NCI-H1092 treated with DMSO at 0.1 percent for 48 hours (cell line): ENCODE measurements around the gene SMAD4.

Source experiments
- DNase-seq: peaks from one replicate; lab custom pipeline; 2025; lab: John Stamatoyannopoulos, UW

Gene SMAD4

DNA sequence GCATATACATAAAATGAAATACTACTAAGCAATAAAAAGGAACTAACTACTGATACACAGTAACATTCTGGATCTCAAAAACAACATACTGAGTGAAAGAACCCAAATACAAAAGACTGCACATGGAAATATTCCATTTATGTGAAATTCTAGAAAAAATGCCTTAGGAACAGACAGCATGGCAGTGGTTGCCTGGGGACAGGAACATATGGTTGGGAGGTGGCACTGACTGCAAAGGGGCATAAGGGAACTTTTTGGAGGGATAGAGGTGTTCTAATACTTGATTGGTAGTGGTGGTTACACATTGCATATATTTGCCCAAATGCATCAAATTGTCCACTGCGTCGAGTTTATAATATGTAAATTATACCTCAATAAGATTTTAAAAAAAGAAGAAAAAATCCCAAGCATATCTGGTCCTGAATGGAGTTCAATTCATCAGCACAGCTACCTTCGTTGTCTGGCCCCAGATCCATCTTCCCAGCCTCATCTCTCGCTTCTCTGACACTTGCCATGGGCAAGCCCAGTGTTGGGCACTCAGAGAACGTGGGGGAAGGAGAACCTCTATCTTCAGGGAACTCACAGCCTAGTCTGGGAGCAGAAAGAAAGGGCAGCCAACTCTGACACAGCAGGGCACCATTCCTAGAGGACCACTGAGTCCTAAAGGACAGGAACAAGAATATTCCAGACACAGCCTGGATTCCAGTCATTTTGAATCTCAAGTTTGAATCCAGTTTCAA lies 8.6 kb upstream of the SMAD4 start:
- DNase-seq, result no peak

DNA sequence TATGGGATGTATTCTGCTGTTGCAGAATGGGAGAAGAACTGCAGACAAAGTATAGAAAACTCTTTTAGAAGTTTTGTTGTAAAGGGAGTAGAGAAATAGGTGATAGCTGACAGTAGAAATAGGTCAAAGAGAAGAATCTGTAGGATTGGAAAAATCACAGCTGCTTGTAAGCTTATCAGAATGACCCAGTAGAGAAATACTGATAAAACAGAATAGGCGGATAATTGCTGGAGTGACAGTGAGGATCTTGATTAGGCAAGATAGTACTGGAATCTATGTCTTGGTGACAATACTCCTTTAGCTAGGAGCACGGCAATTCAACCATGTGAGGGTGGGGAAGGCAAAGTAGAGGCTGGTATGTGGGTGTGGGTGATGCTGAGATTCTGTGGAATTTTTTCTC lies 4.5 kb upstream of the SMAD4 start:
- no peak for DNase-seq

DNA sequence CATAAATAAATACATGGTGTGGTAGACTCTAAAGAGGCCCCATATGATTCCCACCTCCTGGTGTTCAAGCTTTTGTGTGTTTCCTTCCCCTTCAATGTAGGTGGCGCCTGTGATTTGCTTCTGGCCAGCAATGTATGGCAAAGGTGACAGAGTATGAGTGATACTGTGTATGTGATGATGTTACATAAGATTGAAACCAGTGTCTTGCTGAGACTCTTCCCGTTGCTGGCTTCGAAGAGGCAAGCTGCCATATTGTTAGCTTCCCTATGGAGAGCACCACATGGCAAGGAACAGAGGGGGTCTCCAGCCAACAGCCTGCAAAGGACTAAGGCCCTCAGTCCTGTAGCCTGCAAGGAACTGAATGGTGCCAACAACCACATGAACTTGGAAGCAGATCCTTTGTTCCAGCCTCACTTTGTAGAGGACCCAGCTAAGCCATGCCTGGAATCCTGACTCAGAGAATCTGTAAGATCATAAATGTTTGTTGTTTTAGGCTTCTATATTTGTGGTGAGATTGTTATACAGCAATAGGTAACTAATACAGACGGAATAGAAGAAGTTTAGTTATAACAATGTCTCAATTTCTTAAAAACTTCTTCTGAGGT lies 1.7 kb upstream of the SMAD4 start:
- no peak for DNase-seq

DNA sequence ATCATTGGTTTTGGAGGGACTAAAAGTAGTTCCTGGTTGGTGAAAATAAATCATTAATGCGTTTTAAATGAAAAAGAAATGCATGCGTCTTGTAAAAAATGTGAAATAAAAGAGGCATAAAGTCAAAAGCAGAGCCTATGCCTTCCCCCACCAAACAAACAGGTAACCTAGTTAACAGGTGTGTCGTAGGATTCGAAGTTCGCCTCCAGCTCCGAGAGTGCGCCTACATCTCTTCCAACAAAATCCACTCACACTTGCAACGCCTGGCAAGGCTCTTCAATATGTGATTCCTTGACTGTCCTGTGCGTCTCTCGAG lies 677 bp upstream of the SMAD4 start:
- DNase-seq, result no peak

DNA sequence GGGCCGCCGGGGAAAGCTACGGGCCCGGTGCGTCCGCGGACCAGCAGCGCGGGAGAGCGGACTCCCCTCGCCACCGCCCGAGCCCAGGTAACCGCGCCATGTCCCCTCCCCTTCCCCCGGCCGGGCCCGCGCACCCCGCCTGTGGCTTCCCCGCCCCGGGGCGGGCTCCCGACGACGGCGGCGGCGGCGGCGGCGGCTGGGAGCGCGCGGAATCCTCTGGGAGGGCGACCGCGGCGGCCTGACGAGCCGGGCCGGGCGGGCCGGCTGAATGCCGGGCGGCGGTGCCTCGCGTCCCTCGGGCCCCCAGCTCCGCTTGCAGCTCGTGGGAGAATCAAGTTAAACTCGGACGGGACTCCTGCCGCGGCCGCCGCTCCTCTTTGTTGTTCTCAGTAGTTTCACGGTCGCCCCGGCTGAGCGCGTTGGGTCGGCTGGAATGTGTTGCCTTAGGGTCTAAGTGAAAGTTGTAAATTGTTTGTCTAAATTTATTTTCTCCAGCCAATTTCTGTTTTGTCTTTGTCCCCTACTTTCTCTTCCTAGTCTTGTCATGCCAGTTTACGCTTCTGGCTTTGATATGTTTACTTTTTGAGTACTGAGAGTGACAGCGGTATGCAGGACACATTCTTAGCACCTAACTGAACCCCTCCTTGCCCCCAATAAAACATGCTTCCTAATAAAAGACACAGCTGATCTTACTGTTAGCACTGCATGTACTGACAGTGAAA lies 685 bp downstream of the SMAD4 start:
- peak; percentile 71 for DNase-seq

DNA sequence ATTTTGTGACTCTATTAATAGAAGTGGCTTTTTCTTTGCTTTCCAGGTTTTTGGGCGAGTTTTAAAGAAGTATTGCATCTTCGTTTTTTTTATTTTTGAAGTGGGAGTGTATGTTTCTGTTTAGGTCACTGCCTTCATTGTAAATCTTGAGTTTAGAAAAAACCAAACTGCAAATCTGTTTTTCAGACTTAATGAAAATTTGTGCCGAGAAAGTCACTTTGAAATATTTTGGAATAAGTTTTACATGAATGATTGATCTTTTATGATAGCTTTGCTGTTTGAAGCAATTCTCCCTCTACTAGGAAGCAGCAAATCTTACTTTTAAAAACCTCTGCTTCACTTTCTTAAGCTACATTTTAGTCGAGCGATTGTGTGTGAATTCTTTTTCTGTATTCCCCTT lies 2.2 kb downstream of the SMAD4 start:
- DNase-seq, result no peak

DNA sequence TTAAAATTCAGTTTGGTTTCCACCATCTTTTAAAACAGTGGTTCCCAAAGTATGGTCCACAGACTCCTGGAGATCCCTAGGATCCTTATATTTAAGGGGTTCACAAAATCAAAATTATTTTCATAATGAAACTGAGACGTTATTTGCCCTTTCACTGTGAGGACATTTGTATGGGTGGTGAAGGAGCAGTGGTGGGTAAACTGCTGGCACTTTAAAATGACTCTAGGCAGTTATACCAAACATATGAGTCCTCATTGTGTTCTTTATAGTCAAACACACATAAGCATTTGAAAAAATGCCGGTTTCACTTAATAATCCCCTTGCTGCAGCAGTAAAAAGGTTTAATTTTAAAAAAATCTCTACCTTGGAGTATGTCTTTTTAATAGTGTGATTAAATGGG lies 7.2 kb downstream of the SMAD4 start:
- no peak for DNase-seq

DNA sequence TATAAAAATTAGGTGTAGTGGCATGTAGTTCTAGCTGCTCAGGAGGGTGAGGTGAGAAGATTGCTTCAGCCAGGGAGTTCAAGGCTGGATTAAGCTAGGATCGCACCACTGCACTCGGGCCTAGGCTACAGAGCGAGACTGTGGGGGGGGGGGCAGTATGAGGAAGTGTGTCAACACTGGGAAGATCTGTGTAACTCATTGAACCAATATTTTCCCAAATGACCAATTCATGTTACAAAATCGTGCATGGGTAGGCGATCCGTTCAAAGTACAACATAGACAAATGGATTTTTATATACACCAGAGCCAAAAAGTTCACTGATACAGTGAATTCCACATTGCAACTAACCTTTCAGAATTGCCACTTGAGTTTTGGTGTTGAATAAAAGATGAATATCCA lies 8.1 kb downstream of the SMAD4 start:
- DNase-seq, result no peak

DNA sequence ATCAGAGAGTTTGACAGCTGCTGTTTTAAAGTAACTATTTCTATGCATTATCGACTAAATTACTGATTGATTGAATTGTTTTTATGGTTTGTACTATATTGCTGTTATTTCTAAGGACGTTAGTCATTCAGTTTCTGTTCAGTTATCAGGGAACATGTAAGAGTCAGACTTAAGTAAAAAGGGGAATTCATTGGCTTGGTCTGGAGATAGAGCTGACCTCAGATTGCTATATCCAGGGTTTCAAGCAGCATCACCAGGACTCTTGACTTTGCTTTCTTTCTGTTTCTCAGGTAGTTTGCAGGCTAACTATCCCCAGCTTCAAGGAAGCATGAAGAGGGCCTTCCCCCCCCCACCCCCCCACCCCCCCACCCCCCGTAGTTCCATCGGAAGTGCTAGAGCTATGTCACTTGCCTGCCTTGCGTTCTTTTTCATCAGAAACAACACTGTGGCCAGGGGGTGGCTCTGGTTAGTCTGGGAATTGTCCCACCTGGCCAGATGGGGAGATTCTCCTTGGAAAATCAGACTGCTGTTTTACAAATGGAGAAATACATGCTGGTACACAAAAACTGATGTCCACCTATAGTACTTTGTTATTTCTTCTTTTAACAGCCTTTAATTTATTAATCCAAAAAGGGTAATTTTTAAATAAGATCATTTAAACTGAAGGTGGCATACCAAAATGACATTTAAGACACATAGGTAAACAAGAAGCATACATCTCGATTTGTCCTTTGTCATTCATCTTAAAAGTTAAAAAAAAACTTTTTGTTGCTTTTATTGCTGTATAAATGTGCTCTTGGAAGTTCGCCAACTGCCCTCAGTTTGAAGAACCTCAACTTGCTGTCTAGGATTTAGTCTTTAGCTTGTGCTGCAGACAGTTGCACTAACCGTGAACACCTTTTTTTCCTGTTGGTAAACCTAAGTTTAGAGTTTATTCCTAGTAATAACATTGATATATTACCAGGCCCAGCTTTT lies 9.4 kb downstream of the SMAD4 start:
- DNase-seq, result no peak

DNA sequence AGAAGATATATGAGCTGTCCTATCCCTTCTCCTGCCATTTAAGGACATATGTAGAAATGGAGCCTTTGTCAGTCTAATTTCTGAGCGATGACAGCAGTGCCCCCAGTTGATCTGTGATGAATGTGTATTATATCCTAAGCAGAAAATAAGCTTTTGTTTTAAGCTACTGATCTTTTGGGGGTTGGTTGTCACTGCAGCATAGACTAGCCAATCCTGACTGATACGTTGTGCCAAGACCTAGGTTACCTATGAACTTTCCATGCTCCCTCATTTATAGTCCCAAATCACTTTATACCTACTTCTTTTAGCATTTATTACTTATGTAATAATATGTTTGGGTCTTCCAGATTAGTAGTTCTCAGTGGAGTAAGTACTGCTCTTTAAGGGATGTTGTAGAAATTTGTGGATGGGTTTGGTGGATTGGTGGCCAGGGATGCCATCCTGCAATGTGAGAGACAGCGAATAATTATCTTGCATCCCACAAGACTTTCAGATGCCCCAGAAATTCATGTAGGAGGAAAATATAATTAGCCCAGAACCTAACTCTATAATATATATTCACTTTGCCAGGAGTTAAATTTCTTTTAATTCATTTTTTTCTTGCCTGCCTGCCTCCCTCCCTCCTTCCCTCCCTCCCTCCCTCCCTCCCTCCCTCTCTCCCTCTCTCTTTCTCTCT lies 11.8 kb downstream of the SMAD4 start:
- no peak for DNase-seq

DNA sequence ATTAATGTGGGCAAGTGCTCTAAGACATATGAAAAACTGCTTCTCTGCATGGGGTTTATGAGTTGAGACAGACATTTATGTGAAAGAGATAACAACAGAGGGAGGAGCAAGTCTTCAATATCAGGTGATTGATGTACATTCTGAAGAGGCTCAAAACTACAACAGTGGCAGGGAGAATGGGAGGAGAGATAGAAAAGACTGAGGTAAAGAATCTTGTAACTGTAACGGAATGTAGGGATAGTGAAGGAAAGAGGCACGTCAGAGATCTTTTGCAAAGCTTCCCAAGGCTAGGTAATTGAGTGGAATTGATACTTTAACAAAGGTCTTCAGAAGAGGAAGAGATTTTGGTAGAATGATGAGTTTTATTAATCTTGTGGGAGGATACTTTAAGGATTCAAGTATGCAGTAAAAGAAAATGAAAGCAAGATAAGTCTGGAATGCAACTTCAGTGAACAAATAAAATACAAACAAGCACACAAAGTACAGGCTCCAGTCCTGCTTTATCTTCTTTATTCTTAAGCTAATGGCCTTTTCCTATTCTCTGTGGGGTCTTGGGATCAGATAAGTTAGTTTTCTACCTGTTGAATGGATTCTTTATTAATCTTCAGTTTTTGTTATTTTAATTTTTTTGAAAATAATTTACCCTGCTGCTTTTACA lies 15.0 kb downstream of the SMAD4 start:
- DNase-seq, result no peak

DNA sequence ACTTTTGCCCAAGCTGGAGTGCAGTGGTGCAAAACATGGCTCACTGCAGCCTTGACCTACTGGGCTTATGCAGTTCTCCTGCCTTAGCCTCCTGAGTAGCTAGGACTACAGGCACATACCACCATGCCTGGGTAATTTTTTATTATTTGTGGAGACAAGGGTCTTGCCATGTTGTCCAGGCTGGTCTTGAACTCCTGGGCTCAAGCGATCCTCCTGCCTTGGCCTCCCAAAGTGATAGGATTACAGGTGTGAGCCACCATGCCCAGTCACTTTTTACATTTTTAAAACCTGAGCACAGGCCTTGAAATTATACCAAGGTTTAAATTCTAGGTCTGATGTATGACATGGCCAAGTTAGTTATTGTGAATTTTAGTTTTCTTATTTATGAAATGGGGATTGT lies 18.2 kb downstream of the SMAD4 start:
- DNase-seq, result no peak

DNA sequence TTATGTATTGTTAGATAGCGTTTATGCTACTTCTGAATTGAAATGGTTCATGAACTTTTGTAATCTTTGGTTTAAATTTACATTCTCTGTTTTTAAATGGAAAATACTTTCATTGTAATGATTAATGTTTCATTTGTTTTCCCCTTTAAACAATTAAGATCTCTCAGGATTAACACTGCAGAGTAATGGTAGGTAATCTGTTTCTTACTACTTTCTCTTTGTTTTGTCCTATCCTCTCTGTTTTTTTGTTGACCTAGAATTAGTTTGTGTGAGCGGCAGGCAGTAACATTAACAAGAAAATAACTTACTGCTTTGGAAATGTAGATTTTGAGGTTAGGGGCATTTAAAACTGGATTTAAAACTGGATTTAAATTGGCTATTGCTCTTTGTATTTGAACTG lies 19.1 kb downstream of the SMAD4 start:
- no peak for DNase-seq

DNA sequence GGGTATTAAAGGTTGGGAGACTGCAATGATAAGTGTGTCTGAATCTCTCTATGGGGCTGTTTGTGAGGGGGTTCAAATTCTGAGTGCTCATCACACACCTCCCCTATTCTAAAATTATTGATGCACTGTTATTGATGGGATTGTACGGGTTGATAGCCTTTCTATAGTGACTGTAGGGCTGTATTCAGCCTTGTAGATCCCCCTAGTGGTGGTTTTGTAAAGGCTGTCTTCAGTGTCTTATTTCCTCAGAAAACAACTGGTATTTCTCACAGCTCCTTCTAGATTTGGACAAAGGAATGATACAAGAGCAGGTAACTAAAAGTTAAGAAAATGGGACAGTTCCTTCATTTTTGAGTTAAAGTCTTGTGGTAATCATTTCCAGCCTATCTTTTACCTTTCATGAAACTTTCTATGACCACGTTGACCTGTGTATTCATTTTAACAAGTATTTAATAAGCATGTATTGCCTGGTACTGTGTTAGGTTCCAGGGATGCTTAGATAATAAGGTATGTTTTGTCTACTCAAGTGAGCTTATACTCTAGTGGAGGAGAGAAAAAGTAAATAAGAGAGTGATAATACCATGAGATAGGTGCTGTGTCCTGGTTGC lies 21.2 kb downstream of the SMAD4 start:
- peak; percentile 62 for DNase-seq

DNA sequence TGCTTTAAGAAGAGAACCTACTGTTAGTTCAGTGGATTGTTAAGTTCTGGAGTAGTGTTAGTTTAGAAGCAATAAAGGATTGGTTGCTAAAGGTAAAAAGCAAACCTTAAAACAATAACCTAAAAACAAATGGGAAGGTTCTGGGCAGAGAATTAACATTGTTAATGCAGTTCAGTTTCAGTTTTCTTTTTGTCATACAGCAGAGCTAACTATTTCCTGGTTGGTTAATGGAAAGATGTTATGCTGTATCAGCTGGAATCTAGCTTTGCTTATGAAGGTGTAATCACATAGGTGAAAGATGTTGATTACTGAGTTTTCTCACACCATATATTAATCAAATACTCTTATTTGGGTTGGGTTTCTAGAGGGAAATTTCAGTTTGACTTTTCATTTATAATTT lies 23.8 kb downstream of the SMAD4 start:
- no peak for DNase-seq

DNA sequence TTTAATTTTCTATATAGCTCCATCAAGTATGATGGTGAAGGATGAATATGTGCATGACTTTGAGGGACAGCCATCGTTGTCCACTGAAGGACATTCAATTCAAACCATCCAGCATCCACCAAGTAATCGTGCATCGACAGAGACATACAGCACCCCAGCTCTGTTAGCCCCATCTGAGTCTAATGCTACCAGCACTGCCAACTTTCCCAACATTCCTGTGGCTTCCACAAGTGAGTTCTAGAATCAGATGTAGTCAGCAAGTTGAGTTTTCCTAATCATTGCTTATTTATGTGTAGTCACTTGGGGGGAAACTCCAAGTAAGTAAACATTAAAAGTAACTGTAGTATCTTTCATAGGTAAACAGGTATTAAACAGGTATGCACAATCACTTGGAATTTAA lies 24.8 kb downstream of the SMAD4 start:
- no peak for DNase-seq

DNA sequence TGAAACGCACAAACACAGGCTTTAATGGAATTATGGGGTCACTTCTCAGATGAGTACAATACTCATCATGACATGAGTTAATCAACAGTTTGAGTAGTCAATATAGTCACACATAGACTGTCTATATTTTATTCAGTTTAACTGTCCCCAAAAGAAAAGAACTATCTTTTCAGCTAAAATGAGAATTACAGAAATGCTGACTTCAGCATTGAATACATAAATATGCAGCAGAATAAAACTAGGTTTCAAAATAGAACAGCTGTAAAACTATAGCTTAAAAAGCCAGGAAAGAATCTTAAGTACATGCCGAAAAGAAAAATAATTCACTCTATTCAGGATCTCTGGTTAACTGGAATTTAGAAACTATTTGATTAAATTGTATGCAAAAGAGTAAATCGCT lies 30.0 kb downstream of the SMAD4 start:
- DNase-seq, result no peak

DNA sequence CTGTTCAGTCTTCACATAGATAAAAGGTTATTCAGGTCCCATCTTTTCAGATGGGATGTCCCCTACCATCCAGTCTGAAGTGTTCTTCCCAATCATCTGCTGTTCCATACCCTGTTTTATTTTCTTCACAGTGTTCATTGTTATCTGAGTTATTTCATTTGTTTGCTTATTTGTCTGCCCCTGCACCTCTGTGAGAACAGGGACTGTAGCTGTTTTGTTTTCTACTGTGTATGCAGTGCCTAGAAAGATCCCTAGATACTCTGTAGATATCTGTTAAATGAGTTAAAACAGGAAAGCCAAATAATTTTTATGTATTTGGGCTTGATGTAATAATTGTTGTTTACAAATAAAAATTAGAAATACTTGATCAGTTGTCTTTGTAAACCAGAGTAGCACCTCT lies 34.2 kb downstream of the SMAD4 start:
- no peak for DNase-seq

DNA sequence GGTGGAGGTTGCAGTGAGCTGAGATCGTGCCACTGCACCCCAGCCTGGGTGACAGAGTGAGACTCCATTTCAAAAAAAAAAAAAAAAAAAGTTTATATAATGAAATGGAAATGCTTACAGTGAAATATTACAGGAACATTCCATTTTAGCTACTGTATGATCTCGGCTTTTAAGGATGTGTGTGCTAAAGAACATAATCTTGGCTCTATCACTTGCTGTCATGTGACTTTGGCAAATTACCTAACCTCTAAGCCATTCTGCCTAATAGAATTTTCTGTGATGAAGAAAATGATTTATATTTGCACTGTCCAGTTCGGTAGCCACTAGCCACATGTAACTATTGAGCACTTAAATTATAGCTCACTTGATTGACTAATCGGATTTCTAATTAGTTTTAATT lies 36.3 kb downstream of the SMAD4 start:
- DNase-seq, result no peak

DNA sequence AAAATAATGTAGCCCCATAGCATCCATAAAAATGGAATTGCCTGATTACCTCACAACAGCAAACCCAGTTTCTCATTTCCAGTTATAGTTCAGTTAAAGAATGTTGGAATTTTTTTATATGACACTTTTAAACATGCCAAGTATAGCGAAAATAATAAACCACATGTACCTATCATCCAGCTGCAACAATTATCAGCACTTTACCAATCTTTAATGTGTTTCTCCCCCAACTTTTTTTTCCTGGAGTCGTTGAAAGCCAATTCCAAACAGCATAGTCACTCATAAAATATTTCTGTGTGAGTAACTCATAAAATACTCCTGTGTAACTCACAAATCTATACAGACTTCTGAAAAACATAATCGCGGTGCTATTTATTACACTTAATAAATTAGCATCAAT lies 38.1 kb downstream of the SMAD4 start:
- no peak for DNase-seq

DNA sequence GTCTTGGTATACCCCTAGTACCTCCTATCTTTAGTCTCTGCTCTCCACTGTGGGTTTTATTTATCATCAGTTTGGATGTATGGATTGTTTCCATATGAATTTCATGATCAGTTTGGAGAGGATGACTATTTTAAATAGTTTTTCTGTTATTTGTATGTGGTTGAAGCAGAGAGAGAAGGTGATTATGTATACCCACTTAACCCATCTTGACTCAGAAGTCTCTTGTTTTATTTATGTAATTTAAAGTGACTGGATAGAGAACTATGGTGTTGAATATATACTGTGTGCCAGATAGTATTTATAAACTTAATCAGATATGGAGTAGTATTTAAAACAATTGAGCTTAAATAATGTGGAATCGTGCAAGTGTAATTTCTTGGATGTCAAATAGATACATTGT lies 39.9 kb downstream of the SMAD4 start:
- DNase-seq, result no peak
